Activated gamma-delta T cell treated with Interleukin-2 at 50 U/mL for 16 hours (primary cell): ENCODE data around the gene FASTK.

Experiments
- DNase-seq: peaks from one replicate; pipeline ENCODE4 v3.0.0-alpha.2; 2020

The FASTK gene

DNA sequence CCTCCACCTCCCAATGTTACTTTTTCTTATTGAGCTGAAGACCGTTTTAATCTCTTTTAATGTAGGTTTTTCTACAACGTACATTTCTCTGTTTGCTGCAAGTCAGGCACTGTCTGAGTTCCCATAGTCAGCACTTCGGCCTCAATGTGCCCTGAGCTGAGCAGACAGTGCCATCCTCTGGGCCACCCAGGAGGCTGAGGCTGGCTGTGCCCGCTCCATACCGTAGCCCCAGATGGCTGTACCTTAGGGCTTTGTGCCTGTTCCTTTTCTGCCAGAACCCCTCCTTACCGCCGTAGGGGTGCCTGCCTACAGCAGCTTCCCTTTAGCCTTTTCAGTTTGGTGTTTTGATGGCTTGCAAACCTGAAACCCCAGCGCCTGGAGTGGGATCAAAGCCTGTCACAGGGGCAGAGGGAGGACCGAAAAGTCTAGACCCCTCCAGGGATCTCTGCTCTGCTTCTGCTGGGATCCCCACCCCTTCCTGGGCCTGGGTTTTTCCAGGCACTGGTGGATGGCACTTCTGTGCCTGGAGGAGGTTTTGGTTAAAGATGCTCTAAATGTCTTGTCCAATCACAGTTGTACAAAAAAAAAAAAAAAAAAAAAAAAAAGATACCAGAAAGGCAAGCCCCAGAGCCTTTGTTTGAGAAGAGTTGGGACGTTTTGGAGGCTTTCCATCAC, 14.7 kb upstream of the FASTK start:
- DNase-seq, result no peak

DNA sequence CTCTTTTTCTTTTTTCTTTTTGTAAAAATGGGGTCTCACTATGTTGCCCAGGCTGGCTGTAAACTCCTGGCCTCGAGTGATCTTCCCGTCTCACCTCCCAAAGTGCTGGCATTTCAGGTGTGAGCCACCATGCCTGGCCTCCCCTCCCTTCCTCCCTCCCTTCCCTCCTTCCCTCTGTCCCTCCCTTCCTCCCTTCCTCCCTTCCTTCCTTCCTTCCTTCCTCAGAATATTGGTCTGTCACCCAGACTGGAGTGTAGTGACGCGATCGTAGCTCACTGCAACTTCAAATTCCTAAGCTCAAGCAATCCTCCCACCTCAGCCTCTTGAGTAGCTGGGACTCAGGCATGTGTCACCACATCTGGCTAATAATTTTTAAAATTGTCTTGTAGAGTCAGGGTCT, 14.1 kb upstream of the FASTK start:
- DNase-seq, result no peak

DNA sequence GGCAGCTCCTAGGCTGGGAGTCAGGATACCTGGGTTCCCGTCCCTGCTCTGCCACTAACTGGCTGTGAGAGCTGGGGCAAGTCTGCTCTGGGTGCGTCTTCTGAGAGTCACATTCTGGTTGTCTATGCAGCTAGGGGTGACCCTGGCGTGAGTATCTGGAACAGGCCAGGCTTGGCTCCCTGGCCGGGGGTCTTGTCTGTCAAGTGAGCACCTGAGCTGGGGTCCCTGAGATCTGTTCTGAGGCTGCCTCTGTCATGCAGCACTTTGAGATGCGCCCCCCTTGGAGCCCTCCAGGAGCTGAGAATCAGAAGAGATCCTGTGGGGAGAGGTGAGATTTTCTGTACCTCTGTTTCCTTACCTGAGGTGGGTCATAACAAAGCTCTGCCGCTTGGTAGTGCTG, 13.1 kb upstream of the FASTK start:
- DNase-seq, result no peak

DNA sequence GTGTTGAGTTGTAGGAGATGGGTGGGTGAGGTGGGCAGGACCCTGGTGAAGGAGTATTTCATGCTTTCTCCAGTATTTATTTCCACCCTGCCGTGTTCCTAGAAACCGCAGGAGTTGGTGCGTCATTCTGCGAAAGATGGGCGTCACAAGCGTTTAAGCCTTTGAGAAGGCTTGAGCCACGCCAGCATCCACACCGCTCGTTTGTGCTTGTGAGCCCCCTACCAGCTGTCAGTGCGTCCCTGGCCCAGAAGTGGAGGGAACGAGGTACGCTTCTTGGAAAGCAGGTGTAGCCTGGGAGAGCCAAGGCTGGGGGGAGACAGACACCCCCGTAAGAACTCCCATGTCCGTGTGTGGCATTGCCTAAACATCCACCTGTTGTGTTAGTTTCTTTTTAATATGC, 11.4 kb upstream of the FASTK start:
- DNase-seq, result no peak

DNA sequence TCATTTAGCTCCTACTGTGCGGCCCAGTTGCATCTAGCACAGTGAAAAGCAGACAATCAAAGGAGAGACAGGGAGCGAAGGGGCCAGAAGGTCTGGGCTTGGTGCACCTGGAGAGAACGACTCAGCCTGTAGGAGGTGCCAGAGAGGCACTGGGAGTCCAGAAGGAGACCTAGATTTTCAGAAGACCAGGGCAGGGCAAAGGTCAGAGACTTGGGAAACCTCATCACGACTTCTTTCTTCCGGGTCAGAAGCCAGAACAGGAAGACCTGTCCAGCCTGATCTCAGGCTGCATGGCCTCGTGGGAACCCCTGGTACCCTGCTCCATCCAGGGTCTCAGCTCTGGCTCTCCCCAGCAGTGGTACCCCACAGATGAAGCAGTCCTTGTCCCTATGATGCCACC, 10.8 kb upstream of the FASTK start:
- no peak for DNase-seq

DNA sequence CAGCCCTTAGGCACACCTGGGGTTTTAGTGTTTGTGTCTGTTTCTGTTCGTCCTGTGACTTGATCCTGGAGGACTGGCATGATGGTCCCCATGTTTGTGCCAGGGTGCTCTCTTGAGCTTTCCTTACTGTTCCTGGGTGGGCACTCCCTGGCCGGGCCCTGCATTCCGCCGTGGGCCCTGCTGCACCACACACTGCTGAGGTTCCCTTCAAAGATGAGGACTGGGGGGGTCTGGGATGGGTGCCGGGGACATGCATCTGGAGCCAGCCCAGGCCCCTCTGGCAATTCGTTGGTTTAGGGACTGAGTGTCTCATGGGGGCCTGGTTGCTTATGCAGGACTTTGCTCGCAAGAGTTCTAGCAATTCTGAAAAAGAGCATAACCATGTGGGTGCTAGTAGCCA, 10.4 kb upstream of the FASTK start:
- DNase-seq, result no peak

DNA sequence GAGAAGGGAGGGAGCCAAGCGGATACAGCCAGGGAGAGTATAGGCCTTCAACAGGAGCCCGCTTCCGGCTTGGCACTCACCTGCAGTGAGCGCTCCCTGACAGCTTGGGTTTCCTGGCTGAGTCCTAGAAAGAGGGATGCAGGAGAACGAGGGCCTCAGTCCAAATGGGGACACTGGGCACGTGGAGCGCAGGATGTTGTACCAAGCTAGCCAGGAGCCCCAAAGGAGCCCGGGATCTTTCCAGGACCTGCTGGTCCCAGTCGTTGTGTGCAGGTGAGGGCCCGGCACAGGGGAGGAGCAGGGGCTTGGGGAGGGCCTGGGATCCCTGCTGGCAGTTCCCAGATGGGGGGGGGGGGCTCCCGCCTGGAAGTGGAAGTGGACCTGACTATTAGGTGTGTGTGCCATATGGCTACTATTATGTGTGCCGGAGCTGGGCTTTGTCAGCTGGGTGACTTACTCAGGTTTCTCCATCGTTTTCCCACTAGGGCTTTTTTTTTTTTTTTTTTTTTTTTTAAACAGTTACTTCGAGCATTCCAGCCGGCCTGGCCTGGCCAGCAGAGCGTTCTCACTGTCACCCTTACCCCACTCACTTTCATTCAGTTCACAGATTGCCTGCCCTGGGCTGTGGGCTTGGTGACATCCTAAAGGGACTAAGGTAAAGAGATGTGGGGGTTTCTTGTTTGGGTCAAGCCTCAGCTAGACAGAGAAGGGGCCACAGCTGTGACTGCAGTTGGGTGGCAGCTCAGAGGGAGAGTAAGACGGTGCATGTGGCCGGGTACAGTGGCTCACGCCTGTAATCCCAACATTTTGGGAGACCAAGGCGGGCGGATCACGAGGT, 9.5 kb upstream of the FASTK start:
- no peak for DNase-seq

DNA sequence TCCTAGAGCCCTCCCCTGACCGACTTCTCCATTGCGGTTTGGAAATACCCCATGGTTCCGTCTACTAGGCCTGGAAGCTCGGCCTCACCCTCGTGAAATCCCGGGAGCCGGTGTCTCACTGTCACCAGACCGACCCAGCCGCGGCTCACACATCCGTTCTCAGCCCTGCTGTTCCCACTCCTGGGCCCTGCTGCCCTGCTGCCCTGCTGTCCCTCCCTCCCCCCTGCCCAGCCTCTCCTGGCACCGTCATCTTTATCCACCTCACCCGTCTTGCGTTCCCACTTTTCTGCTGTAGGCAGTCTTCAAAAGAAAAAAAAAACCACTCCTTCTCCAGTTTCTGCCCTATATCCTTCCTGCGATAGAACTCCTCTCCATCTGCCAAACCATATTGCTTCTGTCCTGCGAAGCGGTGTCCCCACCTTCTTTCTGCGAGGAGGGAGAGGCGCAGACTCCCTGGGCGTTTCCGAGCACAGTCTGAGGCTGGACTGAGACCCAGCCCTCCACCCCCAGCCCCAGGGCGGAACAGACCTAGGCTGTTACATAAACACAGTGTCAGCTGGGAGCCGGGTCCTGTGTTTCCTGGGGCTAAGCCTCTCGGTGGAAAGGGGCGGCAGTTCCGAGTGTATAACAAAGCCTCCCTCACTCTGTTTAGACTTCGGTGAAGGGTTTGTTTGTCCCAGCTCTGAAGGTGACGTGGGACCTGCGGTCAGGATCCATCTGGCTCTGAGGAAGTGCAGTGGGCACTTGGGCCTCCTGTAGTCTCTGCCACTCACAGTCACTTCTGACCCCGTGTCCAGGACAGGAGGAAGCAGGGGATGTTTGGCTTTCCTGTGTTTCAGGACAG, 8.5 kb upstream of the FASTK start:
- no peak for DNase-seq

DNA sequence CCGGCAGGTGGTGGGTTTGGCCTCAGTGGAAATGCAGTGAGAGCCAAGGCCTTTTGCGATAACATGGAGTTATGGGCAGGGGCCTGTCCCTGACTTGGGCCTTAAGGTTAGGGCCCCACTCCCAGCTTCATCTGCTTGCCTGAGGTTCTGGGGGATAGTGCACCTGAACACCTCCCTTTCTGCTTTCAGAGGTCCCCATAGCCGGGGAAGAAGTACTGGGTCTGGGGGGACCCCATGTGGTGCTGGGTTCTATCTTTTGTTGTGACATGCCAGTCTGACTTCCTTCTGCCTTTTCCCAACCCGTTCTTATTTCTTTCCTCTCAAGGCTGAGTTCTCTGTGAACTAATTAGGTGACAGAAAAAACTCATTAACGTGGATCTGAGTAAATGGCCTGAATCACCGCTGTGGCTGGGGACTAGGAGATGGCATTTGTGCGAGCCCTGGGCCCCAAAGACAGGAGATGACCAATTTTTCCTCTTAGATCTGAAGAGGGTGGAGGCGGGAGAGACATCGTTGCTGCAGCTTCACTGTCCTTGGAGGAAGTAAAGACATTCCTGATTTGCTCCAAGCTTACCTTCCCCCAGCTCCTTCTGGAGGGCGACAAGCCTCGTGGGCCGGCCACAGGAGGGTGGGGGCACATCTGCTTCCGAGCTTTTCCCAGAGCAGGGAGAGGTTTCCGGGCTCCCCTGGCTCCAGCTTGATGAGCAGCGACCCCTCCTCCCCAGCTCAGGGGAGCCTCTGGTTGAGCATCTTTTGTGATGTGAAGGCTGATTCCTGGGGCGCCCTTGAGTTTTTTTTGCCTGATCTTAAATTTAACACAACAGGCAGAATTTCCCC, 7.6 kb upstream of the FASTK start:
- DNase-seq, result no peak

DNA sequence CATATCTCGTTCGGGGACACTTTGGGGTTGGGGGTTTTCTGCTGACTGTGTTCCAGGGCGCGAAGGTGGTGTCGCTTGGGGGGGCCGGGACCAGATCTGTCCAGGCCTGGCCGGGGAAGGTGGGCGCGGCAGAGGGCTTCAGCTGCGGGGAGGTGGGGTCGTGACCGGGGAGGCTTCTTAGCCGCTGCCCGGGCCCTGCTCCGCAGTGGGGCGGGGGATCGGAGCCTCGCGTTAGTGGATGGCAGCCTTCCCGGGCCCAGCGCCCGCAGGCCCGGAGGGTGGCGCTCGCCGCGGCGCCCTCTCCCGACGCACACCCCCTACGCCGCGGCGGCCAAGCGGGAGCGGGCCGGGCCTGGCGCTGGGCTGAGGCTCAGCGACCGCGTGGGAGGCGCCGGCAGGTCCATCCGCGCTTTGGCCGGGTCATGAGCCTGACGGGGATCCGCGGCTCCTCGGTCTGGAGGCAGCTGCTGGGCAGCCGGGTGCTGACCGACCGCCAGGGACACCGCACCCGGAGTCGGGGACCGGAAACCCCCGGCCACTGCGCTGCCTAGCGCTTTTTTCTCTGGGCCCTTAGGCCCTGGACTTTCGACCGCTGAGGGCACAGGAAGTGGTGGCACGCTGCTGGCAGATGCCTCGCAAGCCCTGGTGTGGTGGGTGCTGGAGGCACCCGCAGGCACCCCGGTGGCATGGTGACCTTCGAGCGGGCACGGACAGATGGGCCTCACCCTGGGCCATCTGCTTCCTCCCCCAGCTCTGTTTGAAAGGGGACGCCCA, 6.8 kb upstream of the FASTK start:
- no peak for DNase-seq

DNA sequence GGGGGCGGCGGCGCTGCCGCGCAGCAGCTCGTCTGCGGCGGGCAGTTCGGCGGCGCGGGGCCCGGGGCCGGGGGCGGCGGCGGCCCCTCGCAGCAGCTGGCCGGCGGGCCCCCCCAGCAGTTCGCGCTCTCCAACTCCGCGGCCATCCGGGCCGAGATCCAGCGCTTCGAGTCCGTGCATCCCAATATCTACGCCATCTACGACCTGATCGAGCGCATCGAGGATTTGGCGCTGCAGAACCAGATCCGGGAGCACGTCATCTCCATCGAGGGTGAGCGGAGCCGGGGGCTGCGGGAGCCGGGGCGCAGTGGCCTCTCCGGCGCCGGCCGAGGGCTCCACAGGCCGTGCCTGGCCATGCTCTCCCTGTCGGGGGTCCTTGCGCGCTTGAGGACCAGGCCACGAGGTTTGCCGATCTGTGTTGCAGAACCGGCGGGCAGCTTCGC, 6.2 kb upstream of the FASTK start:
- DNase-seq, result no peak

DNA sequence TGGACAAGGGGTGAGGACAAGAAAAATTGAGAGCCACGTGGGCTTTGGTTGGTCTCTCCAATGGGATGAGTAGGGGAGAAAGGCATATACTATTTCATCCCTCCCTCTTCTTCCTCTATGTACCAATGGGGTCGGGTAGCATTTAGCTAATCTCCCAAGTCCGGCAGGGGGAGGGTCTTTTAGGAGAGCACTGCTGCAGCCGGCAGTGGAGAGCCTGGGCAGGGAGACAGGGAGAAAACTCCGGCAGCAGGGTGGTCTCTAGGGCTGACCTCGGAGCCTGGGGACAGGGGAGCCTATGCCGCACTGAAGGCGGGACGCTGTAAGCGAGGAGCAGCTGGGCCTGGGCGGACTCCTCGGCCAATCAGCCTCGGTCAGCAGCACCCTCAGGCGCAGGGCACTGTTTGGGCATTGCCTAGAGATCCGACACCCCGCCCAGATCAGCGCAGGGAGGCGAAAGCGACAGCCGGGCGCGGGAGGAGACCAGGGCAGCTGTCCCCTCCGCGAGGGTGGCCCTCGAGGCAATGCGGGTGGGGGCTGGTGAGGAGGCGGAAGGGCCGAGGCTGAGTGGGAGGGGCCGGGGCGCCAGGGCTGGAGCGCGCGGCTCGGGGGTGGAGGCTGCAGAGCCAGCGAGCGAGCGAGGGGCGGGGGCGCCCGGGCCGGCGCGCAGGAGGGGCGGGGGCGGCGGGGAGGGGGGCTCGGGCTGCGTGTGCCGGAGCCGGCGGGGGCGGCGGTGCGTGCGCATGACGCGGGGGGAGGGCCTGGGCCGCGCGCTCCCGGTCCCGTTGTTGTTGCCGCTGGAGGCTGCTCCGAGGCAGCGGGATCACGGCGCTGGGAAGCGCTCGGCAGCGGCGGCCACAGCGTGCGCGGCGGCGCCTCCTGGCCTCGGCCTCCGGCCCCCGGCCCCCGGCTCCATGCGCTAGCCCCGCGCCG, 5.3 kb upstream of the FASTK start, which contains the start of gene AGAP3:
Gene AGAP3, plus strand, starts transcription at position 785 of the 930 bp plus-strand sequence. CDS start 267 bp downstream, outside the sequence.
- peak; percentile 34 for DNase-seq

DNA sequence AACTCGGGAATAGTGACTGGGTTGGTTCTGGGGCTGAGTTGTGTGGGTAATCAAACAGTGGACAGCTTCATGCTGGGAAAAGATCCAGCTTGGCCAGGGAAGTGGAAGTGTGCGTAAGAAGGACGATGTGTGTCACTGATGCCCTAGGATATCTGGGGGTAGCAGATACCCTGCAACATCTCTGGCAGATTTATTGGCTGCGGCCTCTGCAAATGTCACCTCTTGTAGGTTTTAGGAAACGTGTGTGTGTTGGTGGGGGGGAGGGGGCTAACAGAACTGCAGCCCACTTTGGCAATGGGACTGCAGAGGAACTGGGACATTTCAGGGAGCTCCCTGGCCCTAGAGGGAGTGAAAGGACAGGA, 4.7 kb upstream of the FASTK start:
- no peak for DNase-seq

DNA sequence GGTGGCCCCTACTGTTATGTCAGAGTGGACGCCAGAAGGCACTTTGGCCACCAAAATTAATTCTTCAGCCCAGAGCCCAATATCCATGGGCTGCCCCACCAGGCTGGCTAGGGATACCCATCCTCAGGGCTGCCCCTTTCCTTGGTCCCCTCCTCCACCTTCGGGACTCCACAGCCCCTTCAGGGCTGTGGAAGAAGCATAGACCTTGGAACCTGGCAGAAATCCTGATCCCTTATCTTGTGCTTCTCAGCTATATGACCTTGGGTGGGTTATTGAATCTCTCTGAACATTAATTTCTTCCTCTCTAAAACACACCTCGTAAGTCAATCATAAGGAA, 3.2 kb upstream of the FASTK start:
- DNase-seq, result no peak

DNA sequence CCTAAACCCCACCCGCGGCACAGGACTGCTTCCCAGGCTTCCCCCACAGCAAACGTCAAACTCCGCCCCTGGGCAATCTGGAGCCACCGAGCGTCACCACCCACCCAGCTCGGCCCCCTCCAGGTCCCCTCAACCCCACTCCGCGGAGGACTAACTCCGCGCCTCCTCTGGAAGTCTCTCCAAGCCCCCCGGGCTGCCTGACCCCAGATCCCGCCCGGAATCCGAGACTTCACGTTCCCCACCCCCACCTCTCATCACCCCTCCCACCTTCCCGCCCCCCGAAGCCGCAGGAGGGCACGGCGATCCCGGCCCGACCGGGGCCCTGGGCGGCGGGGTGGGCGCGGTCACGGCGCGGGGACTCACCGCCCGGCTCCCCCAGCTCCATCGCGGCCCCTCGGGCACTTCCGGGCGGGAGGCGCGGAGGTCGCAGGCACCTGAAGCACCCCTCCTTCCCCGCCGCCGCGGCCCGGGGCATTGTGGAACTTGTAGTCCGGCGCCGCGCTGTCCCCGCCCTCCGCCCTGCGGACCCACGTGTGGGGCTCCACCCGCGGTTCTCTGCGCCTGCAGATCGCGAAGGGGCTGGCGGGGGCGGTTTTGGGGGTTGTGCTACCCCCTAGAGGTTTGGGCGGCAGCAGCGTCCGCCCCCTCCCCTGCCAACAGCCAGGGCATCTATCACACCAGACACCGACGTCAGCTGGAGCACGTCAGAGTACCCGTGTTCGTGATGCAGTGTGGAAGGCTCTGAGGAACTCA, 2.6 kb upstream of the FASTK start, which contains the start of gene TMUB1:
Gene TMUB1, minus strand, starts transcription at position 423 of the 753 bp plus-strand sequence. CDS start 930 bp downstream, outside the sequence.
- peak; percentile 80 for DNase-seq

DNA sequence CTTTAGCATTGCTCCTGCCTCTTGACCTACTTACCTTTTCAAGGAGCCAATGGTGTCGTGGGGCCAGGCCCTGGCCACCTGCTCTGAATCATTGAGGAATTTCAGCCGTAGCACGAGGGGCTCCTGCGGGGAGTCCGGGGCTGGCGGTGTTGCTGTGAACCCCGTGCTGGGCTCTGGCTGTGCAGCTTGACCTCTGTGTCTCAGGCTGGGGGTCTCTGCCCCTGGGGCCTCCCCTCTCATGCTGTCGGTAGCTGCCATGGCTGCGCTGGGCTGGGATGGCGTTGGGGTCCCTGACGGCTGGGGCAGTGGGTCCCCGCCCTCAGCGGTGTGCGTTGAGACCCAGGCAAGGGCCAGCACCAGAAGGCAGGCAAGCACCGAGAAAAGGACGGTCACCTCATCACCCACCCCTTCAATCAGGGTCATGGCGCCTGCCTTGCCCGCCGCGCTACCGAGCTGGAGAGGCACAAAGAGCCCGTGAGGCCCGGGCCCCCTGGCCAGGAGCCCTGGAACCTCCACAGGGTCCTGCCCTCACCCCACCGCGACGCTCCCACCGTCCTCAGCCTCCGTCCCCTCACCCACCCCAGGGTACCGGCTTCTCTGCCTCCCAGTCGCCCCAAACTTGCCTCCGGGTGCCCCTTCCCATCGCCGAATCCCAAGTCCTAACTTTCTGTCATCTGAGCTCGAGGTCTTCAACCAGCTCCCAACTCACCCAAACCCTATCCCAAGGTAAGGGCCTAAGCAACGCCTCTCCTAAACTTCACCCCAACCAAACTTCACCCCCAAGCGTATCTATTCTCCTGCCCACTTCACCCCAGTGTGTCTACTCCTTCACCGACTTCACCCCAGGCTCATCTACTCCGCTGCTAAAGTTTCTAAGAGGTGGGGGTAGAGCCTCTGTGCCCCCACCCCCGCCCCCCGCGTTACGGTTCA, 1.8 kb upstream of the FASTK start:
- no peak for DNase-seq

DNA sequence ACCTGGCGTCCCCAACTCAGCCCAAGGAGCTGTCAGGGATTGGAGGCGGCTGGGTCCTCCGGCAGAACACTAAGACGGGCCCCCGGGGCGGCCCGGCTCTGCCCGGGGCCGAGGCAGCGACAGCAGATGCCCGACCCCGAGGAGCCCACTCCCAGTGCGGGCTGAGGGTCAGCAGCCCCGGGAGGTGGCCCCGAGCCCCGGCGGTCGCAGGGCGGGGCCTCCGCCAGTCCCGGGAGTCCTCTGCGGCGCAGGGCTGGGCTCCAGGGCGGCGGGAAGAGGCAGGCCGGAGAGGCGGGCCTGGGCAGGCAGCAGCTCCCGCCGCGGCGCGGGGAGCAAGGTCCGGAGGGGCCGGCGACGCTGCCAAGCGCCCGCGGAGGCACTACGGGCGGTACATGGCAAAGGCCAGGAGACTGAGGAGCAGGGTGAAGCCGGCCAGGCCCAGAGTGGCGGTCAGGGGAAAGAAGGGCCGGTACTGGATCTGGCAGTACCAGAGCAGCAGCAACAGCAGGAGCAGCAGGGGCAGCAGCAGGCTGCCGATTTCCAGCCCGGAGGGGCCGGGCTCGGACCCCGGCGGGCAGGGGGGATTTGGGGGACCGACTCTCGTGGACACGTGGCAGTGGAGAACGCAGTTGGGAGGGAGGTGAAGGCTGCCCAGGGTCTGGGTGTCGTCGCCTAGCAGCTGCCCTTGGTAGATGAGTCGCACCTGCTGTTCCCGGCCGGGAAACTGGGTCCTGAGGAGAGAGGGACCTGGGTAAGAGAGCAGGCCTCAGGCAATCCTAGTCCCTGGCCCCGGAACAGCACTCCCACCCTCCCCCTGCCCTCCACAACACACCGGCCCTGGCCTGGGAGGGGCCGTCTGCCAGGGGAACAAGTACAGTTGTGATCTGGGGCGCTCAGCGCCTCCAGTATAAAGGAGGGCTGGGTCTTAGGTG, 827 bp upstream of the FASTK start:
- no peak for DNase-seq
